Ascending aorta (tissue), 2 donors: ENCODE results near the gene DNAJB2. TPM values are rescaled to one million over a fixed set of nuclear protein-coding genes. Genes with fewer than 3 reads are reported as not detected.
"Not testable (repeated sequence)": the region's sequence is repeated elsewhere in the genome, so short reads cannot be mapped to it uniquely, and the experiment has no call there.

Source experiments
- DNase-seq, 2 donors: peaks; one replicate each; pipeline ENCODE4 v3.0.0-alpha.2; 2019; ENCODE audit warnings: low spot score in 2 of 2
- H3K27ac ChIP-seq, 2 donors: fragments of 200-600 bp; sonication (generic); one replicate each; pipeline ENCODE4 v1.5.1; 2016 to 2017; ENCODE audit warnings: mild to moderate bottlenecking in 1 of 2
- H3K27me3 ChIP-seq: fragments of 200-600 bp; sonication (generic); one replicate; pipeline ENCODE4 v1.5.1; 2017
- H3K36me3 ChIP-seq, 2 donors: fragments of 200-600 bp; sonication (generic); one replicate each; pipeline ENCODE4 v1.5.1; 2016
- H3K4me1 ChIP-seq, 2 donors: fragments of 200-600 bp; sonication (generic); one replicate each; pipeline ENCODE4 v1.5.1; 2016 to 2017; ENCODE audit warnings: mild to moderate bottlenecking in 1 of 2
- H3K4me3 ChIP-seq, 2 donors: fragments of 200-600 bp; sonication (generic); one replicate each; pipeline ENCODE4 v1.5.1; 2016 to 2017; ENCODE audit warnings: mild to moderate bottlenecking in 1 of 2
- H3K9me3 ChIP-seq, 2 donors: fragments of 200-600 bp; sonication (generic); one replicate each; pipeline ENCODE4 v1.5.1; 2016
- CTCF ChIP-seq, 3 experiments: fragments of 200-600 bp in 2 of 3; fragments of 450-650 bp in 1 of 3; sonication (generic) in 2 of 3; IDR thresholded peaks; one replicate each; pipeline ENCODE4 v1.5.1; 2016 to 2019; ENCODE audit warnings: antibody characterized with exemption in 3 of 3, mild to moderate bottlenecking in 1 of 3, moderate library complexity in 1 of 3
- intact Hi-C: fragments of 100-400 bp; cut with DNase I; formaldehyde crosslinking; loops from one replicate; pipeline ENCODE4 v1.15.1; 2023
- total RNA-seq: library from RNA; depleted of rRNA; stranded (reverse); fragments of >200 nt; gene quantifications from one replicate; pipeline ENCODE4 v1.1.0, GENCODE V29; 2016

DNAJB2 gene
- total RNA-seq, 1 donor from 2014 or later: 51.0 TPM

- Histone ChIP-seq H3K4me3 (no peak overlapping the region), H3K27me3 (peaks cover 5% of the 10 kb centered on the region), H3K36me3 (no peaks in the 10 kb centered on the region), H3K4me1 (no peaks in the 10 kb centered on the region), H3K9me3 (no peaks in the 10 kb centered on the region), H3K27ac (no peak overlapping the region)
- intact Hi-C loops: no loop called here
- no peak for TF ChIP-seq CTCF (IDR thresholded peaks at IDR 0.05)
- DNase-seq: no peak
Measured at GRCh38 chr2:219306047-219306446, 26.9 kb downstream of the DNAJB2 start.

GRCh38 chr2:219308142-219309101 lies 29.3 kb downstream of the DNAJB2 start:
- Histone ChIP-seq H3K4me3 (no peak overlapping the region), H3K4me1 (no peaks in the 10 kb centered on the region), H3K36me3 (no peaks in the 10 kb centered on the region), H3K9me3 (no peaks in the 10 kb centered on the region), H3K27me3 (peaks cover 5% of the 10 kb centered on the region), H3K27ac (no peak overlapping the region)
- TF ChIP-seq CTCF (IDR thresholded peaks at IDR 0.05): no peak
- DNase-seq: no peak
- intact Hi-C loops: no loop called here

GRCh38 chr2:219309278-219309677 lies 30.1 kb downstream of the DNAJB2 start, which contains the start of gene PTPRN:
PTPRN (minus strand) TSS chr2:219309401; CDS start chr2:219309332, 69 bp downstream.
- no peak for DNase-seq
- Histone ChIP-seq H3K4me1 (no peaks in the 10 kb centered on the region), H3K9me3 (no peaks in the 10 kb centered on the region), H3K36me3 (no peaks in the 10 kb centered on the region), H3K27ac (no peak within 1 kb of the TSS), H3K4me3 (no peak within 1 kb of the TSS), H3K27me3 (peaks cover 5% of the 10 kb centered on the region)
- intact Hi-C loops: no loop called here
- TF ChIP-seq CTCF (IDR thresholded peaks at IDR 0.05): no peak

- H3K27me3 ChIP-seq: not testable (repeated sequence)
Measured at GRCh38 chr2:219312683-219313263, 33.6 kb downstream of the DNAJB2 start.

GRCh38 chr2:219314804-219315468 lies 35.8 kb downstream of the DNAJB2 start:
- DNase-seq: no peak
- no peak overlapping the region for H3K27ac ChIP-seq
- no peaks in the 10 kb centered on the region for H3K4me1 ChIP-seq
- no peaks in the 10 kb centered on the region for H3K36me3 ChIP-seq
- H3K9me3 ChIP-seq: no peaks in the 10 kb centered on the region
- H3K27me3 ChIP-seq: no peaks in the 10 kb centered on the region
- H3K4me3 ChIP-seq: no peak overlapping the region
- intact Hi-C loops: no loop called here
- TF ChIP-seq CTCF (IDR thresholded peaks at IDR 0.05): no peak

More at GRCh38 chr2:219312683-219313263, 33.6 kb downstream of the DNAJB2 start:
- H3K4me1 ChIP-seq, H3K27ac ChIP-seq, H3K4me3 ChIP-seq, DNase-seq, intact Hi-C loops, H3K9me3 ChIP-seq, H3K36me3 ChIP-seq: not testable (repeated sequence)
